HepG2 (cell line): Measurements from ENCODE around the gene HOXA11. TPM values are rescaled to one million over a fixed set of nuclear protein-coding genes. Genes with fewer than 3 reads are reported as not detected.

Source experiments
- ATAC-seq: fragments of 200-7000 bp; cut with Tn5 transposase; 3 replicates; pipeline ENCODE4 v1.9.1; 2020; ENCODE audit warnings: mild to moderate bottlenecking, moderate library complexity
- BruUV-seq: library from RNA; stranded (reverse); fragments of 400-500 nt; replicated peaks from 2 replicates; lab custom pipeline; 2021; lab: Mats Ljungman, UMichigan
- CTCF ChIA-PET: fragments of 300-600 bp; formaldehyde crosslinking; extraction: SDS; loops from one replicate; lab custom pipeline; 2021; ENCODE audit warnings: low total read pairs, inconsistent platforms, low intra/inter-chr PET ratio; lab: Yijun Ruan, JAX
- POLR2A ChIA-PET: fragments of 350-600 bp; sonication (Branson Sonifier 250); formaldehyde crosslinking; loops from one replicate; lab custom pipeline; 2020; ENCODE audit warnings: antibody characterized with exemption, inconsistent platforms; lab: Yijun Ruan, JAX
- DNase-seq: peaks from one replicate; pipeline ENCODE4 v3.0.0-alpha.2; 2015; ENCODE audit warnings: low spot score
- FAIRE-seq: peaks from 3 replicates; lab custom pipeline; 2011; peaks lifted over from hg19 to GRCh38; lab: Jason Lieb, UNC
- H2AFZ ChIP-seq: one replicate; pipeline ENCODE4 v1.6.1; 2011; ENCODE audit warnings: low read length, inconsistent platforms
- H3K27ac ChIP-seq: fragments of 300-600 bp; 3 replicates; pipeline ENCODE4 v1.8.0; 2011; ENCODE audit warnings: mixed run types, mild to moderate bottlenecking, mixed read lengths, low read length, inconsistent platforms; ENCODE audit not compliant: insufficient read depth; ENCODE audit errors: extremely low read length
- H3K27me3 ChIP-seq, 2 experiments: fragments of 200-600 bp in 1 of 2; 2 replicates in 1 of 2; 3 replicates in 1 of 2; pipeline versions ENCODE4 v1.6.0 to v1.8.0; 2011; ENCODE audit warnings: low read length in 2 of 2, mild to moderate bottlenecking in 2 of 2, moderate library complexity in 2 of 2, inconsistent platforms in 1 of 2; ENCODE audit not compliant: insufficient read depth in 2 of 2, control insufficient read depth in 1 of 2
- H3K36me3 ChIP-seq, 2 experiments: fragments of 200-600 bp in 1 of 2; replicated peaks in 1 of 2; 2 replicates in 1 of 2; 3 replicates in 1 of 2; pipeline versions ENCODE4 v1.5.1 to v1.8.0; 2011; ENCODE audit warnings: low read length in 2 of 2, inconsistent platforms in 1 of 2; ENCODE audit not compliant: insufficient read depth in 2 of 2, control insufficient read depth in 1 of 2
- H3K4me1 ChIP-seq: 2 replicates; pipeline ENCODE4 v1.5.1; 2012; ENCODE audit warnings: low read length, inconsistent platforms; ENCODE audit not compliant: insufficient read depth
- H3K4me2 ChIP-seq: 2 replicates; pipeline ENCODE4 v1.6.0; 2011; ENCODE audit warnings: low read depth, low read length, inconsistent platforms
- H3K4me3 ChIP-seq, 3 experiments: fragments of 200-600 bp in 1 of 3; sonication (generic), shearing (Covaris generic) in 1 of 3; replicated peaks in 1 of 3; 2 replicates each; pipeline ENCODE4 v1.5.1; 2011 to 2016; ENCODE audit warnings: low read length in 3 of 3, inconsistent platforms in 2 of 3, low read depth in 2 of 3, mild to moderate bottlenecking in 2 of 3, control low read depth in 1 of 3, mixed read lengths in 1 of 3; ENCODE audit not compliant: insufficient read depth in 1 of 3
- H3K79me2 ChIP-seq: one replicate; pipeline ENCODE4 v1.6.1; 2011; ENCODE audit warnings: low read length, inconsistent platforms; ENCODE audit not compliant: insufficient read depth
- H3K9ac ChIP-seq: 2 replicates; pipeline ENCODE4 v1.6.0; 2011; ENCODE audit warnings: mild to moderate bottlenecking, low read depth, low read length, inconsistent platforms; ENCODE audit not compliant: insufficient read depth
- H3K9me3 ChIP-seq: 2 replicates; pipeline ENCODE4 v1.5.1; 2012; ENCODE audit warnings: mild to moderate bottlenecking, low read length
- H4K20me1 ChIP-seq: 2 replicates; pipeline ENCODE4 v1.6.0; 2011; ENCODE audit warnings: inconsistent platforms, mild to moderate bottlenecking, low read length, moderate library complexity; ENCODE audit not compliant: insufficient read depth
- ARHGAP35 ChIP-seq: sonication (generic); formaldehyde crosslinking; IDR thresholded peaks from 2 replicates; pipeline ENCODE4 v1.9.0; 2022; ENCODE audit warnings: mild to moderate bottlenecking, inconsistent platforms, moderate library complexity, missing genetic modification reagents, borderline replicate concordance
- ASH2L ChIP-seq: fragments of 300-600, 200-600 bp; sonication (generic); IDR thresholded peaks from 2 replicates; pipeline ENCODE4 v1.7.0; 2017; ENCODE audit warnings: low read depth, mild to moderate bottlenecking, moderate library complexity, mixed read lengths, low read length; ENCODE audit not compliant: insufficient read length
- LCORL ChIP-seq, 2 experiments: fragments of 450-650 bp in 1 of 2; sonication (generic) in 1 of 2; formaldehyde crosslinking in 1 of 2; IDR thresholded peaks; 2 replicates each; pipeline versions ENCODE4 v1.5.0 to v1.6.1; 2017 to 2020; ENCODE audit warnings: antibody characterized with exemption in 1 of 2, missing genetic modification reagents in 1 of 2
- MXD1 ChIP-seq: sonication (generic); formaldehyde crosslinking; IDR thresholded peaks from 2 replicates; pipeline ENCODE4 v1.4.0; 2020; ENCODE audit warnings: mild to moderate bottlenecking, missing genetic modification reagents
- NRL ChIP-seq: sonication (generic); formaldehyde crosslinking; IDR thresholded peaks from 2 replicates; pipeline ENCODE4 v1.5.0; 2020; ENCODE audit warnings: missing genetic modification reagents, mild to moderate bottlenecking, moderate library complexity, borderline replicate concordance
- PRPF4 ChIP-seq: fragments of 200-400 bp; formaldehyde crosslinking; IDR thresholded peaks from 2 replicates; pipeline ENCODE4 v1.6.1; 2016; ENCODE audit warnings: low read length, low read depth; ENCODE audit not compliant: poor library complexity, severe bottlenecking
- ZBTB7B ChIP-seq: sonication (generic); formaldehyde crosslinking; IDR thresholded peaks from 2 replicates; pipeline ENCODE4 v1.4.0; 2020; ENCODE audit warnings: missing genetic modification reagents
- ZEB1 ChIP-seq: IDR thresholded peaks from 2 replicates; pipeline ENCODE4 v1.6.1; 2012; ENCODE audit warnings: mild to moderate bottlenecking, low read depth, inconsistent platforms; ENCODE audit not compliant: insufficient replicate concordance
- ZNF143 ChIP-seq: sonication (generic); formaldehyde crosslinking; IDR thresholded peaks from 2 replicates; pipeline ENCODE4 v1.4.0; 2020; ENCODE audit warnings: missing genetic modification reagents
- ZNF605 ChIP-seq: sonication (generic); formaldehyde crosslinking; IDR thresholded peaks from 2 replicates; pipeline ENCODE4 v1.8.0; 2022; ENCODE audit warnings: mild to moderate bottlenecking, missing genetic modification reagents
- WGBS: methylation state at CpG from one replicate; pipeline ENCODE4 v1.1.6; 2017; ENCODE audit warnings: low lambda C conversion rate; 5-methylcytosine and 5-hydroxymethylcytosine counted together
- in situ Hi-C: cut with HindIII; loops from 2 replicates; pipeline ENCODE4 v1.10.0; 2017; ENCODE audit warnings: low pct_unique_long_range_greater_than_20kb; ENCODE audit not compliant: extremely low pct_ligation_motif_present
- intact Hi-C: fragments of 100-400 bp; cut with micrococcal nuclease; formaldehyde crosslinking; loops from one replicate; pipeline ENCODE4 v1.10.0; 2022; ENCODE audit not compliant: unreplicated experiment
- polyA plus RNA-seq, 8 experiments: library from polyadenylated mRNA; depleted of rRNA in 3 of 8; stranded (reverse) in 7 of 8; unstranded in 1 of 8; fragments of >200 nt; fragmentation: Illumina TruSeq in 4 of 8; extraction: Trizol in 4 of 8; gene quantifications; 2 replicates each; pipeline versions ENCODE4 v1.2.1 to v1.2.3, GENCODE V29; 2011 to 2016; ENCODE audit warnings: low read depth in 4 of 8, missing spikeins in 1 of 8, mixed read lengths in 1 of 8; ENCODE audit not compliant: insufficient read depth in 1 of 8
- total RNA-seq, 5 experiments: library from RNA; depleted of rRNA; stranded (reverse); fragments of >200 nt; fragmentation: Illumina TruSeq; extraction: Trizol; gene quantifications; 2 replicates each; pipeline ENCODE4 v1.2.3, GENCODE V29; 2016; ENCODE audit warnings: low read depth in 1 of 5

The HOXA11 gene
- total and polyA plus RNA-seq, 2 of the 13 experiments (the other 11 are each of a cell fraction or from before 2014, with no cell fraction given), result not detected

GRCh38 chr7:27142580-27143022 is 42.4 kb downstream of the HOXA11 start:
- no TSS peak for BruUV-seq
- no peaks in the 10 kb centered on the region for H4K20me1 ChIP-seq
- WGBS, result 54% methylated on average over 29 of the region's 29 CpGs
- DNase-seq, result no peak
- no peak for FAIRE-seq
- POLR2A ChIA-PET, result interaction anchor here (1.5 to 2.7 kb wide), 6 partner anchors 8 to 455 kb away, joined by 3 to 13 read pairs (median 10); partner anchors contain the start of genes HOXA4 and SKAP2
- in situ Hi-C loops, result no loop called here
- CTCF ChIA-PET, result no interaction called here
- TF ChIP-seq ZNF605 (CRISPR knock-in tag) (peak; percentile 23; the same call in 1 of the 2 replicates), ZNF143 (CRISPR knock-in tag) (no peak), ZBTB7B (0 out of 2 replicates have a peak, but pooled peaks have one; percentile 4), PRPF4 (no peak), ASH2L (peak; percentile 4), NRL (CRISPR knock-in tag) (no peak), LCORL (IDR thresholded peaks at IDR 0.05) (no peak), LCORL (CRISPR knock-in tag; IDR thresholded peaks at IDR 0.05) (peak; percentile 57; the same call in 1 of the 2 replicates), ARHGAP35 (CRISPR knock-in tag) (no peak), ZEB1 (no peak), MXD1 (CRISPR knock-in tag) (0 out of 2 replicates have a peak, but pooled peaks have one; percentile 13)
- peaks cover 9% of the 10 kb centered on the region for H3K4me1 ChIP-seq
- H3K4me3 ChIP-seq, result peak overlapping the region; percentile 70 to 79 (median 76)
- intact Hi-C loops, result loop anchor here (5.0 kb wide), 1 partner anchor 765 kb away; no protein-coding TSS in a partner anchor
- peak overlapping the region; percentile 70 for H3K4me2 ChIP-seq
- H3K27me3 ChIP-seq, result no peaks in the 10 kb centered on the region
- H3K9ac ChIP-seq, result peak overlapping the region; percentile 67
- no peaks in the 10 kb centered on the region for H3K79me2 ChIP-seq
- peak overlapping the region; percentile 60 for H3K27ac ChIP-seq
- H3K36me3 ChIP-seq, result no peaks in the 10 kb centered on the region; a peak in 2 of 5 replicates
- H2AFZ ChIP-seq, result no peak overlapping the region
- no peaks in the 10 kb centered on the region for H3K9me3 ChIP-seq
- peak; percentile 63 for ATAC-seq
